GM19351 (cell line): ENCODE results near the gene ZNF550.
A peak's percentile ranks its signal among the peaks of the same experiment; 100 is the strongest.

ENCODE experiments used
- ATAC-seq: cut with Tn5 transposase; IDR thresholded peaks from one replicate; pipeline ENCODE4 v1.9.1; 2021; ENCODE audit warnings: mild to moderate bottlenecking, moderate library complexity; ENCODE audit not compliant: unreplicated experiment

ZNF550 gene

DNA sequence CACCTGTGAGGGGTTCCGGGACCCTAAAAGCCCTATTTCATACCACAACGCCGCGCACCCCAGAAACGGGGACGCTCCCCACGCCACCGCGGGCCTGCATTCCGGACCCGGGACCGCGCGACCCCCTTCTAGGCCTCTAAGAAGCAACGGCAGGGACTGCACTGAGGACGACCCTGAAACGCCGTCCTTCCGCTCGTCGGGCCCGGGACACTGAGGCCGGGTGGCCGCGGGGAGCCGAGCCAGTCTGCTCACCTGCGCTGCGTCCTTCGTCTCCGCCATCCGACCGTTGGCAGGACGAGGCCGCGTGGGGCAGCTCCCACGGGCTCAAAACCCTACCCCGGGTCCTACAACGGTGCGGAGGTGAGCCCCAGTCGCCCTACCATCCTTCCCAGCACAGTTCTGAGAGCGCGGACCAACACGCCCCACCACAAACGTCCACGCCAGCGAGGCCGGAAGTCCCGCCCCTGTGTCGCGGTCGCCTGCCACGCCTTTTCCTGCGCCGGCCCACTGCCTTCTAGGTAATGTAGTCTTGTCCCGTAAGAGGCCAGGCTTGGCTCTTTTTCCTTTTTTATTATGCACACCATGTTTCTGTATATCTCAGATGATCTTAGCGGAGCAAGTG lies at the start of gene ZNF550:
ZNF550 (minus strand) TSS at position 460 of the 622 bp plus-strand sequence; CDS start at position 279, 181 bp downstream.
- peak; percentile 100 for ATAC-seq

DNA sequence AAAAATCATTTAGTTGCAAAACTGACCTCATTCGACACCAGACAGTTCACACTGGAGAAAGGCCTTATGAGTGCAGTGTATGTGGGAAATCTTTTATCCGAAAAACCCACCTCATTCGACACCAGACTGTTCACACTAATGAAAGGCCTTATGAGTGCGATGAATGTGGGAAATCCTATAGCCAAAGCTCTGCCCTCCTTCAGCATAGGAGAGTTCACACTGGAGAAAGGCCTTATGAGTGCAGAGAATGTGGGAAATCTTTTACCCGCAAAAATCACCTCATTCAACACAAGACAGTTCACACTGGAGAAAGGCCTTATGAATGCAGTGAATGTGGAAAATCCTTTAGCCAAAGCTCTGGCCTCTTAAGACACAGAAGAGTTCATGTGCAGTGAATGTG lies 47.3 kb upstream of the ZNF550 start:
- ATAC-seq = no peak

DNA sequence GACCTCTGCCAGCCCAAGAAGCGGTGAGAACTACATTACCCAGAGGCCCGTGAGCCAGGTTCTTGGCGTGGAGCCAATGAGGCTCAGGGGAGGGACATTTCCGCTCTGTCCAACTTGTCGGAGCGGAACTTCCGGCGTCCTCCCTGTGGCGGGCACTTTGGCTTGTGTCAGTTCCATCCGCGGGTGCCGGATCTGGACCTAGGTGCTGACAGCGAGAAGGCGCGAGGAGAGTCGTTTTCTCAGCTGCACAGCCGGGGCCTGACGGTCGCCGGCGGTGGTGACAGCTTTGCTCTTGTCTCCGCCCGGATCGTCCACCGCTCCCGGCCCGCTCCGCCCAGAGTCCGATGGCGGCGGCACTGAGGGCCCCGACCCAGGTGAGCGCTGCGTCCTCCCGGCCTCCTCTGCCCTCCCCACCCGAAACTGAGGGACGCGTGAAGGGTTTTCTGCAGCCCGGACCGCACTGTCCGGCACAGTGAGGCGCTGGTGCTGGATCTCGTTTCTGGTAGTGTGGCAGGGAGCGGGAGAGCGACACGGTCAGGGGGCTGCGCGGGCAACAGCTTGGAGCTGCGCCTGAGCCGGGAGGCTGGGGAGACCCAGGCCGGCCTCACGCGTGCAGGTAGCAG lies 40.2 kb upstream of the ZNF550 start, which contains the start of gene ZNF530:
ZNF530 (plus strand) TSS at position 125 of the 623 bp plus-strand sequence. CDS start 4,461 bp downstream, outside the sequence.
- ATAC-seq = peak; percentile 98

DNA sequence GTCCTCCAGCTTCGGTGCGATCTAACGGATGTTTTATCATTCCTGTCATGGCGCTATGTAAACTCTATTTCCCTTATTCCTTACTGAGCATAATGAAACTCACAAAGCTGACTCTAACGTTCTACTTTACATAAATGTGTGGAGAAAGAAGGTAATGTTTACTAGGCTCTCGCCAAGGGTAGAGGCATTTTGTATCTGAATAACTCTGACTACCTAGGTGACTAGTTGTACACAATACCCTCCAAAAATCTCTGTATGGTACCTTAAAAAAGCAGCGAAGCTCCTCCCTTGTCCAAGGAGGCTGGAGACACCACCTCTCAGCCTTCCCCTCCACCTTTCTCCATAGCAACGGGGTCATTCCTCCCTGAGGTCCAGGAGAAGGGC lies 39.7 kb upstream of the ZNF550 start:
- ATAC-seq = peak; percentile 9

DNA sequence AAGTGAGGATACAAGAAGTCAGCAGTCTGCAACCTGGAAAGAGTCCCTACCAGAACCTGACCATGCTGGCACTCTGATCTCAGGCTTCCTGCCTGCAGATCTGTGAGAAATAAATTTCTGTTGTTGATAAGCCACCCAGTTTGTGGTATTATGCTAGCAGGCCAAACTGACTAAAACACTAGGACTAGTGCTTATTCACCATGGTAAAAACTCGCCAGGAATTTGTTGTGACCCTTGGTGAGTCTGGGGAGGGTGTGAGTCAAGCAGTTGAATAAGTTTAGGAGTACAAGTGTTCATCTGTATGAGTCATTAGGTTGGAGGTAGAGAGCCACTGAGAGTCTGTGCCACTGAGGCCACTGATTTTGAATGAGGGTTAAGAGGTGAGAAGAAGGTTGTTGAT lies 27.9 kb upstream of the ZNF550 start:
- no peak for ATAC-seq

DNA sequence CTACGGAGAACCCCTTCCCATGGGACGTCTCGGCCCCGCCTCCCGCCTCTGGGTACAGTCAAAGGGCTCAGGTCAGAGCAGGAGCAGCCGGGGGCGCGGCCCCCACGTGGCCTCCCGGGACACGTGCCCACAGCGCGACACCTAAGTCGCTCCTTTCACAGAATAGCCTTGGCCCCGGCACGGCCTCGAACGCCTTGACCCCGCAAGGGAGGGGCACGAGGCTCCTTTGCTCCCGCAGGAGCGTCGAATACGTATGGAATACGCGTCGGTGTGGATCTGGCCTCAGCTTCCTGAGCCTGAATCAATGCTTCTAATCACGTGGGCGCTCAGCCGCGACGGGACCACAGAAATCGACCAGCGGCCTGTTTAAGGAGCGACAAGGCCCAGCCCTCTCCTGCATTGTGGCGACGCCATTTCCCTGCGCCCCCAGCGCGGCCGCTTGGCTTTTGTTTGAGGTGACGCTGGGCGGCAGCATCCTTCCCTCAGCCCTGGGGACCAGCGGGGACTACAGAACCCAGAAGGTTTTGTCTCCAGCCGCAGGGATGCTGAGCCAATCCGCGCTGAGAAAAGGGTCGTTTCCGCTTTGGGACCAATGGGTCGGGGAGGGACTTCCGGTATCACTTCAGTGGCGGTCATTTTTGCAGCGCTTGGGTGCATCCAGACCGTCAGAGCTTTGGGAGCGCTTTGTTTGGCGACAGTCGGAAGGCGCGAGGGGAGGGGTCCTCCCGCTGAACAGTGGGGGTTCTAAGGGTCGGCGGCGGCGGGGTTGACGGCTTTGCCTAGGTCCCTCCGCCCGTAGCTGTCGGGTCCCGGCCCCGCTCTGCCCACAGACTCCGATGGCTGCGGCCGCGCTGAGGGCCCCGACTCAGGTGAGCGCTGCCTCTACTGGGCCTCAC lies 24.1 kb upstream of the ZNF550 start, which contains the start of gene ZIK1:
ZIK1 (plus strand) TSS at position 625 of the 896 bp plus-strand sequence; CDS start at position 837, 212 bp downstream.
- peak; percentile 67 for ATAC-seq

DNA sequence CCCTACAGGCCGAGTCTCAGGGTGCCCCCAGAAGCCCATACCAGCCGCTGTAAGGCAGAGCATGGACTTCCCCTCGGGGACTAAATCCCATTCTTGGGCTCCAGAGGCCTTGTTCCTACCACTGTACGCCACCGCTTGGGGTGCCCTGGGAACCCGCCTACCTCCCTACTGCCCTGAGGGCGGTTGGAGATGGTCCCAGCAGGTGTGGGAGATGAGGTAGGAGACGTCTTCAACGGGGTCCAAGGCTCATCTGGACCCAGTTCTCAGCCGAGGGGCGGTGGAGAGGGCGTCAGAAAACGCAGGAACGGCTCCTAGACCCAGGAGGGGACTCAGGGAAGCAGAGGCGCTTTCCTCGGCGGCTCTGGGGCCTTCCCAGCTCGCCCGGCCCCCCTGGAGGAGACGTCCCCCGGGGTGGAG lies 23.4 kb upstream of the ZNF550 start:
- ATAC-seq = no peak

DNA sequence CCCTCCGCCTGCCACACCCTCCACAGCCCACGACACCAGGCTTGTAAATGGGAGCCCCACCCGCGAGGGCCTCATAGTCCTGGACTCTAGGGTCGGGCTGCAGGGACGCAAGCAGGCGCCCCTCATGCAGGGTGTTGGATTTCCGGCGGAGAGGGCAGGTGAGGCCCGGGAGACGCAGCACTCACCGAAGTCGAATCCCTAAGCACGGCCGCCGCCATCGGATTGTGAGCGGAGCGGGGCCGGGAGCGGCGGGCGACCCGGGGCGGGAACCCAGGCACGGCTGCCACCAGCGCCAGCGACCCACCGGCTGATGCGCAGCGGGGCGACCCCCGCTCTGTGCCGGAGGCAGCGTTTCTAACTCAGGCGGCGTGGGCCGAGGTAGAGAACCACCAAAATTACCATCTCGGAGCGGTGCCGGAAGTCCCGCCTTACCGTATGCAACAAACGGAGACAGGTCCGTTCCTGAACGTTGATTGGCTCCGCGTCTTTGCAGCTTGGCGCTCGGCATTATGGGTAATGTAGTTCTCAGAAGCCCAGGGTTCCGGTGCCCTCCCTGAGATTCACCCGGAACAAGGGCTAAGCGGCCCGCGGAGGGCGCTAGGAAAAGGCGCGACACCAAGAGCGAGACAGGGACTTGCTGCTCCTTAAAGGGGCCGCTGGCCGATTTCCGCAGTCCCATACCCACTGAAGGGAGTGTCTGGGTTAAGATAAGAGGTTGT lies 19.0 kb upstream of the ZNF550 start, which contains the start of gene ZNF416:
ZNF416 (minus strand) TSS at position 425 of the 719 bp plus-strand sequence; CDS start at position 218, 207 bp downstream.
- peak; percentile 95 for ATAC-seq

DNA sequence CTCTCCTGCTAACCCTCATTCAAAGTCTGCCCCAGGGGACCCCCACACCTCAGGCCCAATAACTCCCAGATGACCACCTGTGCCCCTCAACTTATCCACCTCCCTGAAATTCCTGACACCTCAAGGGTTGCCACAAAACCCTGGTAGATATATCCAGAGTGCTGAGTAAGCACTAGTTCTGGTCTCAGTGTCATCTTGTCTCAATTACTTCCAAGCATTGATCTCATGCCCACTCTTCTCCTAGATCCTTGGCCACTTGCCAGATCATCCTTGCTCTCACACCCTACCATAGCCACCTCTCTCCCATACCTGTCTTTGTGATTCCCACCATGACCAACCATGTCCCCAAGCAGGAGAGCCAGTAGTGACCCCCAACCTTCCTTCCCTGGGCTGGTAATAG lies 17.0 kb upstream of the ZNF550 start:
- no peak for ATAC-seq

DNA sequence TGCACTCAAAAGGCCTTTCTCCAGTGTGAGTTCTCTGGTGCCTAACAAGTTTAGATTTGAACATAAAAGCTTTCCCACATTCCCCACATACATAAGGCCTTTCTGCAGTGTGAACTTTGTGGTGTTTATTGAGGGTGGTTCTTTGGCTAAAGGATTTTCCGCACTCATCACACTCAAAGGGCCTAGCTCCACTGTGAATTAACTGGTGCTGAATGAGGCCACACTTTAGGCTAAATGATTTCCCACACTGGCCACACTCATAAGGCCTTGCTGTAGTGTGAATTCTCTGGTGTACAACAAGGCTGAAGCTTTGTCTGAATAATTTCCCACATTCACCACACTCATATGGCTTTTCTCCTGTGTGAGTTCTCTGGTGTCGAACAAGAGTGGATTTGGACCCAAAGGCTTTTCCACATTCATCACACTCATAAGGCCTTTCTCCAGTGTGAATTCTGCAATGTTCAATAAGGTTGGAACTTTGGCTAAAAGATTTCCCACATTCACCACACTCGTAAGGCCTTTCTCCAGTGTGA lies 12.8 kb upstream of the ZNF550 start:
- ATAC-seq = no peak

DNA sequence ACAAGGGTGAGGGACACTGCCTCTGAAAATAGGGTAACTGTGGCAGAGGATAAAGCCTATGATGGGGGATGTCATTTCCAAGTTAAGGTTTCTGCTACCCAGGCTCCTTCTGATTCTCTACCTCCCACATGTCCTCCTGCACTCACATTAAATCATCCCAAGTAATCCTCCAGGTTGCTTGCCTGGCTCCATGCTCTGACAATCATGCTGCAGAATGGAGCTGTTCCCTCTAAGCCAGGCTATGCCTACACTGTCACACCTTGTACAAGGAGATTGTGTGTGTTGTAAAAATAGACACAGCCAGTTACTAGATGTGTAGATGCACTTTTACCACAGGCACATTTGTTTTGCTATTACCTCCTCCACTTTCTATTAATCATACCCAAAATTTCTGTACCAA lies 11.0 kb upstream of the ZNF550 start:
- no peak for ATAC-seq

DNA sequence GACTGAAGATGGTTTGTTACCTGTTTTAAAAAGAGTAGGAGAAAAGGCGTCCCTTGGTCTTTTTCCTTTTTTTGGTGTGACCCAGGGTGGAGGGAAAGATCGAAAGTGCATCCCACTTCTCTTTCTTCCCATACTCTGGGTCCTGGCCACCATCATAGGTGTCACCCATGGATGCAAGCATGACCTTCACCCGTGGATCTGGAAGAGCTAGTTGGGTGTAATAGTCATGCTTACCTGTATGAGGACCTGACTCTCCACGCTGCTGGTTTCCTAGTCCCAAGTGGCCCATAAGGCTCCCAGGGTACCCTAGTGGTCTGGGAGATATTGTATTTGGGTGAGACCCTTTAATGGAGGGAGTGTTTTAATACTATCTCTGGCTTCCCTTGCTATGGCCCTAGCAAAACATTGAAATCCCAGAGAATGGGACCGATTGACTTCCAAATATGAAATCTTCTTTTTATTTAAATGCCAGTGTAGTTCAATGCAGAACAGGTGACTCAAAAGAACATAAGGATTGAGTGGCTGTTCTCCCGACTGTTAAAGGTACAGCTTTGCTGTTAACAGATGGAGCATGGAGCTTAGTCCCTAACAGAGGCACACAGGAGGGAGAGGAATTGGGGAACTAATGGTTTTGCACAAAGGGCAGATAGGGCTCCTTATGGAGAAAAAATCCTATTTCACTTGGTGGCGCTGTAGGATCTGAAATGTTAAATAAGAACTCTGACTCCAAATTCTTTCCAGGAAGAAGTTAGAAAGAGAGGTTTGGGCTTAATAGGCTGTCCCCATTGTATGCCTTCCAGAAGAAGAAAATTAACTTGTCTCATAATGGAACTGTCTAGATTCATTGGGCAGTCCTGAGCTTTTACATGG lies 7.0 kb upstream of the ZNF550 start:
- no peak for ATAC-seq

DNA sequence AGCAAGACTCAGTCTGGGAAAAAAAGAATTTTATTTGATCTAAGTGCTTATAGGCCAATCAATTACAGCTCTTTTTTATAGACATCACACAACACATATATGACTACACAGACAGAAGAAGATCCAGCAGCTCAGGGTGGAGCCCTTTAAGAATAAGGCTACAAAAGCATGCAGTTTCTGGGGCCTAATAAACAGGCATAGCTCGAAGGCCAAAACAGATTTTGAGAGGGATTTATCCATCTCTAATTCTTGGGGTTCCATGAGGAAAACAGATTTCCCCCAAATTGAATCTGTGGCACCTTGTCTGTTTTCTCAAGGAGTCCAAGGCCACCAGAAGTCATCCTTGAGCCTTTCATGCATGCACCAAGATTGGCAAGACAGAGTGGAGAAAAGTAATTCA lies 3.9 kb upstream of the ZNF550 start:
- no peak for ATAC-seq

DNA sequence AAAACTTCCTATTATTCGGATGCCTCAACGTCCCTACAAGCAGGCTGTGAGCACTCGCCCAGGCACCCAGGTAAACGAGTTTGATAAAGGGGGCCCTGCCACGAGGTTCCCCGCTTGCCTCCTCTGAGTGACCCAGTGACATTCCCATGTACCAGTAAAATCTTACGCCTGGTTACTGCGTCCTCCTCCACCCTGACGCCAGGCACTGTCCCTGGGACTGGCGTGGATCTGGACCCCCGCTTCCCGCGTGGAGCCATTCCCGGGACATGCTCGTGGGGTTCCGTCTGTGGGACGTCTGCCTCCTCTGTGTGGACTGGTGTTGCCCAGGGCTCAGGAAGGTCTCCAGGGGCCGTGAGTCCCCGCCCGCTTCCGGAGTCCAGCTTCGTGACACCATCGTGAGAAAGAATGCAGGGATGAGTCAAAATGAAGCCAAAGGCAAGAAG lies 407 bp upstream of the ZNF550 start:
- ATAC-seq = no peak

DNA sequence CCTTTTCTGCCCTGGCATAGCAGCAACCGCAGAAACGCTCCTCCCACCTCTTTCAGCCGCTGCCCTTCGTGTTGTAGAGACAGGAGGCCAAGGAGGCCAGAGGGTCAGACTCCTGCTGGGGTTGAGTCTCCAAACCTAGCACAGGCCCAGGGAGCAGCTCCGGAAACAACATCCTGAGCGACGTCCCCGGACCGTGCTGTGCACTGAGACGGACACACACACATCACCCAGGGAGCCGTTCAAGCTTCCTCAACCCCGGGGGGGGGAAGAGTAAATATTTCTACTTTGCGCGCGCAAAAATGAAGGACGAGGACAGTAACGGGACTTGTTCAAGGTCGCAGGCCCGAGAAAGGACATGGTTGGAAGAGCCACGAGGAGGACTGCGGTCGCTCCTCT lies 657 bp downstream of the ZNF550 start:
- peak; percentile 11 for ATAC-seq

DNA sequence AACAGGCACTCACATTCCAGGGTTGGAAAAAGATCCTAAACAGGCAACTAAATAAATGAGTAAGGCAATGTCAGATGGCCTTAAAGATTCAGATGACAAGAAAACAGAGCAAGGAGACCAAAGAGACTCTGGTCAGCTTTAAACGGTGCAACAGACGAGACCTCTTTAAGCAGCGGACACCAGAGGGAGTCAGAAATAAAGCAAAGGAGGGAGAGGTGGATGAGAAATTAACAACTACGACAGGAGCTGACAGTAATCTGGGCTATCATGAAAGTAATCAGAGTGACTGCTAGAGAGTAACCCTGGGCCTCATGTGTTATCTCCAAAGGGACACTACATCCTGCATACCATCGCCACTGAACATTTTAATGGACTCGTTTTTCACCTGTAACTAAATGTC lies 1.1 kb downstream of the ZNF550 start:
- no peak for ATAC-seq

DNA sequence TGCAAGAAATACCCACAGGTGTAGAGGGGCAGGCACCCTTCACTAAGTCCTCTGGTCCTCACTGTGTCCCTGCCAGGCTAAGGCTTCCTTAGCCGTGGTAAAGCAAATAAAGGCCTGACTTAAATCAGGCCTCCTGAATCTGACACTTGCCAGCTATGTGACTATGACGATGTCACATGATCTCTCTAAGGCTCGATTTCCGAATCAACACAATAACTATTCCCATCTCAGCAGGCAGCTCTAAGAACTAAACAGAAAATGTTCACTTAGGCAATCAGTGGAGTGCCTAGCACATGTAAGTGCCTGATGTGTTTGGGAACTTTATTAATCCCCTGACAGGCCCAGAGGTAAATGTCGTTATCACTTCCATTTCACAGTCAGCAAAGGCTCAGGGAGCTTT lies 2.0 kb downstream of the ZNF550 start:
- no peak for ATAC-seq

DNA sequence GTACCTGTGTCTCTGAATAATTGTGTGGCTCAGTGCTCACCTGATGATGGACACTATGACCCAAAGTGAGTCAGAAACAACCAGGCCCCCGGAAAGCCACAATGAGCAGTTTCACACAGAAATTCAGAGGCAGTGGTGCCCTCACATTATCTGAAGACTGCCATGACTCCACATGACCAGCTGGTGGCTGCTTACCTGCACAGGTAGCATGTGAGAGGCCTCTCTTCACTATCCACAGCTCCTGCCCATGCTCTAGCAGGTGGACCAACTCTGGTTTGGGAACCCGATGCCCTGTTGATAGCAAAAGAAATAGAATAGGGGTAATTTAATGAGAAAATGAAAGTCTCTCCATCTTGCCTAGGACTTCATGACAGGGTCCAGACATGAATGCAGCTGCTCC lies 7.2 kb downstream of the ZNF550 start:
- no peak for ATAC-seq

DNA sequence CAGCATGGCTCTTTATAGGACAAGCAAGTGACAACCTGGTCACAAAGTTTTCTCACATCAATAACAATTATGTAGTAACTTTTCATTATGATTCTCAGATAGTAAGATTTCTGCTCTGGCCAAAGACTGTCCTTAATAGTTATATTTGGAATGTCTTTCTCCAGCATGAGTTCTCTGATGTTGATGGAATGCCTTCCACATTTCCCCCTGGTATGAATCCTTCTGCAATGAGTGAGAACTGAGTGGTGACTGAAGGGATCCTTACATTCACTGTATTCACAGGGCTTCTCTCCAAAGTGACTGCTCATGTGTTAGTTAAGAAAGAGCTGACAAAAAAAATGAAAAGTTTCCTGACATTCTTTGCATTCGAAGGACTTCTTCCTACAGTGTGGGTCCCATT lies 13.2 kb downstream of the ZNF550 start:
- no peak for ATAC-seq
